Endothelial cell of umbilical vein (primary cell): Measurements from ENCODE around the gene ZNF462. TPM values are rescaled to one million over a fixed set of nuclear protein-coding genes. Genes with fewer than 3 reads are reported as not detected.

Experiments
- BruUV-seq: library from RNA; stranded (reverse); fragments of 400-500 nt; replicated peaks from 2 replicates; lab custom pipeline; 2021; lab: Mats Ljungman, UMichigan
- CTCF ChIA-PET: fragments of 300-600, 350-600 bp; sonication (Branson Sonifier 250); formaldehyde crosslinking; loops from one replicate; lab custom pipeline; 2021; ENCODE audit warnings: antibody characterized with exemption, inconsistent platforms; lab: Charles Lee
- POLR2A ChIA-PET: fragments of 300-600, 350-600 bp; sonication (Branson Sonifier 250); formaldehyde crosslinking; loops from one replicate; lab custom pipeline; 2021; ENCODE audit warnings: antibody characterized with exemption, inconsistent platforms; lab: Charles Lee
- DNase-seq: peaks from one replicate; pipeline ENCODE4 v3.0.0-alpha.2; 2011; ENCODE audit warnings: low read depth, low spot score
- FAIRE-seq: peaks from 2 replicates; lab custom pipeline; 2011; peaks lifted over from hg19 to GRCh38; lab: Jason Lieb, UNC
- H2AFZ ChIP-seq: 2 replicates; pipeline ENCODE4 v1.6.0; 2012; ENCODE audit warnings: low read depth, low read length, control low read depth, inconsistent platforms
- H3K27ac ChIP-seq: 2 replicates; pipeline ENCODE4 v1.5.1; 2011; ENCODE audit warnings: low read depth, mild to moderate bottlenecking, control low read depth, low read length, moderate library complexity; ENCODE audit not compliant: insufficient read depth
- H3K27me3 ChIP-seq, 2 experiments: 2 replicates each; pipeline versions ENCODE4 v1.6.0 to v1.6.1; 2011; ENCODE audit warnings: low read length in 2 of 2, mixed read lengths in 1 of 2; ENCODE audit not compliant: control insufficient read depth in 2 of 2, insufficient read depth in 2 of 2
- H3K36me3 ChIP-seq, 2 experiments: 2 replicates in 1 of 2; 3 replicates in 1 of 2; pipeline ENCODE4 v1.5.1; 2011; ENCODE audit warnings: low read length in 2 of 2, mild to moderate bottlenecking in 1 of 2, moderate library complexity in 1 of 2; ENCODE audit not compliant: control insufficient read depth in 2 of 2, insufficient read depth in 2 of 2; ENCODE audit errors: extremely low read depth in 1 of 2
- H3K4me1 ChIP-seq: 3 replicates; pipeline ENCODE4 v1.5.1; 2011; ENCODE audit warnings: mild to moderate bottlenecking, low read length; ENCODE audit not compliant: control insufficient read depth, insufficient read depth; ENCODE audit errors: extremely low read depth
- H3K4me2 ChIP-seq: 2 replicates; pipeline ENCODE4 v1.6.1; 2011; ENCODE audit warnings: low read length, control low read depth, mixed read lengths; ENCODE audit not compliant: insufficient read depth
- H3K4me3 ChIP-seq, 3 experiments: fragments of 200-600 bp in 1 of 3; sonication (generic), shearing (Covaris generic) in 1 of 3; replicated peaks in 1 of 3; 2 replicates each; pipeline ENCODE4 v1.5.1; 2011 to 2016; ENCODE audit warnings: control low read depth in 3 of 3, low read length in 3 of 3, mild to moderate bottlenecking in 2 of 3, inconsistent platforms in 1 of 3, low read depth in 1 of 3, moderate library complexity in 1 of 3; ENCODE audit not compliant: insufficient read depth in 1 of 3
- H3K79me2 ChIP-seq: 2 replicates; pipeline ENCODE4 v1.6.0; 2012; ENCODE audit warnings: low read length, inconsistent platforms; ENCODE audit not compliant: control insufficient read depth, insufficient read depth
- H3K9ac ChIP-seq: replicated peaks from 2 replicates; pipeline ENCODE3; 2011; ENCODE audit warnings: low read length, control low read depth; ENCODE audit not compliant: insufficient read depth; ENCODE audit errors: extremely low read depth
- H3K9me1 ChIP-seq: replicated peaks from 3 replicates; pipeline ENCODE4 v1.6.0; 2011; ENCODE audit warnings: mild to moderate bottlenecking, low read length; ENCODE audit not compliant: control insufficient read depth, insufficient read depth; ENCODE audit errors: extremely low read depth
- H3K9me3 ChIP-seq: replicated peaks from 2 replicates; pipeline ENCODE4 v1.5.1; 2012; ENCODE audit warnings: low read length, inconsistent platforms; ENCODE audit not compliant: control insufficient read depth, insufficient read depth
- H4K20me1 ChIP-seq: replicated peaks from 2 replicates; pipeline ENCODE3; 2011; ENCODE audit warnings: mild to moderate bottlenecking, low read length; ENCODE audit not compliant: control insufficient read depth, insufficient read depth; ENCODE audit errors: extremely low read depth
- EZH2 ChIP-seq: IDR thresholded peaks from 2 replicates; pipeline ENCODE4 v1.6.1; 2012; ENCODE audit warnings: borderline replicate concordance, low read depth, mild to moderate bottlenecking, moderate library complexity, low read length, inconsistent platforms; ENCODE audit not compliant: severe bottlenecking
- FOS ChIP-seq: IDR thresholded peaks from 2 replicates; pipeline ENCODE4 v1.6.1; 2011; ENCODE audit warnings: mild to moderate bottlenecking, low read length, moderate library complexity, borderline replicate concordance; ENCODE audit not compliant: insufficient read depth
- GATA2 ChIP-seq: IDR thresholded peaks from 2 replicates; pipeline ENCODE4 v1.7.0; 2011; ENCODE audit warnings: low read depth, mild to moderate bottlenecking, moderate library complexity, mixed read lengths, low read length; ENCODE audit not compliant: insufficient read length, insufficient read depth
- JUN ChIP-seq: IDR thresholded peaks from 2 replicates; pipeline ENCODE4 v1.6.1; 2011; ENCODE audit warnings: borderline replicate concordance, low read depth; ENCODE audit not compliant: insufficient read length, insufficient read depth
- MYC ChIP-seq: IDR thresholded peaks from one replicate; pipeline ENCODE4 v1.6.1; 2011; ENCODE audit warnings: mild to moderate bottlenecking, low read depth, low read length
- POLR2A ChIP-seq: IDR thresholded peaks from 2 replicates; pipeline ENCODE4 v1.6.1; 2012; ENCODE audit warnings: low read depth, mild to moderate bottlenecking, control low read depth, low read length
- POLR2AphosphoS5 ChIP-seq: IDR thresholded peaks from 2 replicates; pipeline ENCODE4 v1.6.1; 2012; ENCODE audit warnings: low read depth, mild to moderate bottlenecking, control low read depth, low read length, moderate library complexity; ENCODE audit not compliant: insufficient read depth
- dilution Hi-C: fragments of 300-500 bp; cut with MboI; formaldehyde crosslinking; loops from one replicate; pipeline ENCODE4 v1.15.0; 2019; ENCODE audit warnings: low sequenced_read_pairs; ENCODE audit not compliant: extremely low pct_ligation_motif_present
- intact Hi-C: fragments of 100-400 bp; cut with micrococcal nuclease; formaldehyde crosslinking; loops from one replicate; pipeline ENCODE4 v1.10.0; 2022
- polyA plus RNA-seq, 4 experiments: library from polyadenylated mRNA; depleted of rRNA in 3 of 4; stranded (reverse) in 3 of 4; unstranded in 1 of 4; fragments of >200 nt; gene quantifications; 2 replicates each; pipeline versions ENCODE4 v1.2.1 to v1.2.3, GENCODE V29; 2011 to 2012; ENCODE audit warnings: missing spikeins in 1 of 4
- total RNA-seq: library from RNA; stranded (reverse); gene quantifications from 2 replicates; pipeline ENCODE4 v1.2.3, GENCODE V29; 2021
- TF ChIP-seq, protein P1 (sequence below), 2 donors: IDR thresholded peaks; 1 replicate in 1 of 2; 2 replicates in 1 of 2; pipeline ENCODE4 v1.5.1; 2011; ENCODE audit warnings: low read length in 2 of 2, mild to moderate bottlenecking in 2 of 2, moderate library complexity in 2 of 2, control low read depth in 1 of 2, inconsistent platforms in 1 of 2, low read depth in 1 of 2; ENCODE audit not compliant: insufficient read depth in 1 of 2; ENCODE audit errors: extremely low read depth in 1 of 2
- TF ChIP-seq, protein P2 (sequence below): IDR thresholded peaks from 2 replicates; pipeline ENCODE4 v1.6.1; 2011; ENCODE audit not compliant: insufficient read depth, insufficient read length

Gene ZNF462
- total and polyA plus RNA-seq, 2 donors (not counting 3 experiments of a cell fraction or from before 2014, with no cell fraction given), result 6.2 to 24.7 TPM

DNA sequence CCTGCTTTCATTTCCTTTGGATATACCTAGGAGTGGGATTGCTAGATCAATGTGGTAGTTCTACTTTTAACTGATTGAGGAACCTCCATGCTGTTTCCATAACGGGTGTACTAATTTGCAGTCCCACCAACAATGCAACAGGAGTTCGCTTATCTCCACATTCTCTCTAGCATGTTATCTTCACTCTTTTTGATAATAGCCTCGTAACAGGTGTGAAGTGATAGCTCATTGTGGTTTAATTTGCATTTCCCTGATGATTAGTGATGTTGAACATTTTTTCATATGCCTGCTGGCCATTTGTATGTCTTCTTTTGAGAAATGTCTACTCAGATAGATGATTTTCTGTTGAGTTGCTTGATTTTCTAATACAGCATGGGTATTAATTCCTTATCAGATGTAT, 142.2 kb downstream of the ZNF462 start:
- TF ChIP-seq POLR2AphosphoS5 (no peak), FOS (no peak), POLR2A (no peak)
- TF ChIP-seq, protein P1, sequence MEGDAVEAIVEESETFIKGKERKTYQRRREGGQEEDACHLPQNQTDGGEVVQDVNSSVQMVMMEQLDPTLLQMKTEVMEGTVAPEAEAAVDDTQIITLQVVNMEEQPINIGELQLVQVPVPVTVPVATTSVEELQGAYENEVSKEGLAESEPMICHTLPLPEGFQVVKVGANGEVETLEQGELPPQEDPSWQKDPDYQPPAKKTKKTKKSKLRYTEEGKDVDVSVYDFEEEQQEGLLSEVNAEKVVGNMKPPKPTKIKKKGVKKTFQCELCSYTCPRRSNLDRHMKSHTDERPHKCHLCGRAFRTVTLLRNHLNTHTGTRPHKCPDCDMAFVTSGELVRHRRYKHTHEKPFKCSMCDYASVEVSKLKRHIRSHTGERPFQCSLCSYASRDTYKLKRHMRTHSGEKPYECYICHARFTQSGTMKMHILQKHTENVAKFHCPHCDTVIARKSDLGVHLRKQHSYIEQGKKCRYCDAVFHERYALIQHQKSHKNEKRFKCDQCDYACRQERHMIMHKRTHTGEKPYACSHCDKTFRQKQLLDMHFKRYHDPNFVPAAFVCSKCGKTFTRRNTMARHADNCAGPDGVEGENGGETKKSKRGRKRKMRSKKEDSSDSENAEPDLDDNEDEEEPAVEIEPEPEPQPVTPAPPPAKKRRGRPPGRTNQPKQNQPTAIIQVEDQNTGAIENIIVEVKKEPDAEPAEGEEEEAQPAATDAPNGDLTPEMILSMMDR (IDR thresholded peaks at IDR 0.05; ENCODE audit: extremely low read depth in 1 of 2, insufficient read depth in 1 of 2, low read depth in 1 of 2, low read length in 2 of 2), result no peak
- TF ChIP-seq, protein P2, sequence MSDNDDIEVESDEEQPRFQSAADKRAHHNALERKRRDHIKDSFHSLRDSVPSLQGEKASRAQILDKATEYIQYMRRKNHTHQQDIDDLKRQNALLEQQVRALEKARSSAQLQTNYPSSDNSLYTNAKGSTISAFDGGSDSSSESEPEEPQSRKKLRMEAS, result no peak
- no peaks in the 10 kb centered on the region for H4K20me1 ChIP-seq
- no peaks in the 10 kb centered on the region for H3K9me3 ChIP-seq
- DNase-seq, result no peak
- no peaks in the 10 kb centered on the region for H3K4me1 ChIP-seq
- dilution Hi-C loops (no loop called here), intact Hi-C loops (no loop called here)
- POLR2A ChIA-PET, result no interaction called here
- H3K4me2 ChIP-seq, result no peak overlapping the region
- CTCF ChIA-PET, result no interaction called here
- H3K9me1 ChIP-seq, result no peaks in the 10 kb centered on the region
- BruUV-seq, result no TSS peak
- H3K36me3 ChIP-seq, result peaks cover 0 to 7% of the 10 kb centered on the region in 2 experiments
- no peaks in the 10 kb centered on the region for H3K79me2 ChIP-seq
- FAIRE-seq, result no peak
- no peak overlapping the region for H3K27ac ChIP-seq
- no peaks in the 10 kb centered on the region for H3K27me3 ChIP-seq
- H2AFZ ChIP-seq, result no peak overlapping the region
- no peak overlapping the region for H3K9ac ChIP-seq
- no peak overlapping the region for H3K4me3 ChIP-seq

- H3K9me3 ChIP-seq, result no peaks in the 10 kb centered on the region
- no peaks in the 10 kb centered on the region for H3K79me2 ChIP-seq
- no peak overlapping the region for H3K4me3 ChIP-seq
- DNase-seq, result no peak
- no peak for FAIRE-seq
- POLR2A ChIA-PET, result no interaction called here
- no peaks in the 10 kb centered on the region for H3K9me1 ChIP-seq
- H3K36me3 ChIP-seq, result peaks cover 0 to 7% of the 10 kb centered on the region in 2 experiments
- BruUV-seq, result no TSS peak
- no peak overlapping the region for H3K4me2 ChIP-seq
- dilution Hi-C loops, result no loop called here
- no peaks in the 10 kb centered on the region for H3K4me1 ChIP-seq
- CTCF ChIA-PET, result no interaction called here
- no peaks in the 10 kb centered on the region for H4K20me1 ChIP-seq
- TF ChIP-seq, protein P1 (IDR thresholded peaks at IDR 0.05; ENCODE audit: extremely low read depth in 1 of 2, insufficient read depth in 1 of 2, low read depth in 1 of 2, low read length in 2 of 2), result no peak
- no peak for TF ChIP-seq GATA2
- no peak for TF ChIP-seq POLR2A
- no peak for TF ChIP-seq JUN
- no peak for TF ChIP-seq POLR2AphosphoS5
- no peak for TF ChIP-seq MYC
- TF ChIP-seq, protein P2, result no peak
- TF ChIP-seq EZH2, result no peak
- TF ChIP-seq FOS, result no peak
- H3K27me3 ChIP-seq, result no peaks in the 10 kb centered on the region
- H3K9ac ChIP-seq, result no peak overlapping the region
- intact Hi-C loops, result no loop called here
- no peak overlapping the region for H3K27ac ChIP-seq
- H2AFZ ChIP-seq, result no peak overlapping the region
These were observed 144.4 kb downstream of the ZNF462 start for GRCh38 chr9:107007402-107007801.
